Kidney (tissue), 14 donors: ENCODE measurements around the gene FASLG. TPM values are rescaled to one million over a fixed set of nuclear protein-coding genes. Genes with fewer than 3 reads are reported as not detected.
"Not testable (repeated sequence)": the region's sequence is repeated elsewhere in the genome, so short reads cannot be mapped to it uniquely, and the experiment has no call there.

Experiments
- DNase-seq, 5 donors: peaks; one replicate each; pipeline ENCODE4 v3.0.0-alpha.2; 2013 to 2020
- FAIRE-seq: peaks from 2 replicates; lab custom pipeline; 2012; peaks lifted over from hg19 to GRCh38; lab: Jason Lieb, UNC
- H3K27ac ChIP-seq, 2 donors: one replicate each; pipeline ENCODE4 v1.7.0; 2013; ENCODE audit warnings: low read depth in 2 of 2, low read length in 2 of 2, inconsistent platforms in 1 of 2
- H3K27me3 ChIP-seq: one replicate; pipeline ENCODE4 v1.7.1; 2013; ENCODE audit warnings: low read length, inconsistent platforms; ENCODE audit not compliant: control insufficient read depth, insufficient read depth
- H3K36me3 ChIP-seq, 3 donors: one replicate each; pipeline versions ENCODE4 v1.7.0 to v1.7.1; 2013; ENCODE audit warnings: low read length in 3 of 3, control low read depth in 1 of 3, inconsistent platforms in 1 of 3; ENCODE audit not compliant: insufficient read depth in 3 of 3, control insufficient read depth in 2 of 3
- H3K4me1 ChIP-seq, 3 donors: one replicate each; pipeline versions ENCODE4 v1.7.0 to v1.7.1; 2013; ENCODE audit warnings: low read length in 3 of 3, inconsistent platforms in 1 of 3, low read depth in 1 of 3; ENCODE audit not compliant: control insufficient read depth in 2 of 3, insufficient read depth in 2 of 3
- H3K4me3 ChIP-seq, 3 donors: one replicate each; pipeline versions ENCODE4 v1.7.0 to v1.8.1; 2013; ENCODE audit warnings: low read length in 3 of 3, control low read depth in 1 of 3, inconsistent platforms in 1 of 3
- H3K9ac ChIP-seq, 3 donors: one replicate each; pipeline versions ENCODE4 v1.7.0 to v1.7.1; 2013; ENCODE audit warnings: low read length in 3 of 3, control low read depth in 1 of 3, inconsistent platforms in 1 of 3
- H3K9me3 ChIP-seq, 3 donors: one replicate each; pipeline versions ENCODE4 v1.7.0 to v1.7.1; 2013; ENCODE audit warnings: low read length in 3 of 3, control low read depth in 1 of 3, inconsistent platforms in 1 of 3; ENCODE audit not compliant: control insufficient read depth in 2 of 3, insufficient read depth in 1 of 3
- CTCF ChIP-seq: IDR thresholded peaks from 3 replicates; pipeline ENCODE4 v1.5.1; 2012; ENCODE audit warnings: mild to moderate bottlenecking, moderate library complexity, borderline replicate concordance; ENCODE audit not compliant: insufficient read depth; ENCODE audit errors: extremely low read depth
- intact Hi-C: fragments of 100-400 bp; cut with DNase I; formaldehyde crosslinking; loops from one replicate; pipeline ENCODE4 v1.11.1; 2022
- polyA plus RNA-seq: library from polyadenylated mRNA; stranded (reverse); fragments of 350-450 nt; fragmentation: Illumina TruSeq; extraction: RNeasy Lipid Tissue Mini Kit (QIAGEN cat#74804); gene quantifications from one replicate; pipeline ENCODE4 v1.2.3, GENCODE V29; 2014; ENCODE audit warnings: low read depth, low replicate concordance; ENCODE audit not compliant: insufficient read depth
- total RNA-seq: library from RNA; stranded (reverse); fragmentation: NEBNext Ultra II Directional; extraction: Animal tissue kit (Norgen Biotek cat#: 25700); gene quantifications from one replicate; pipeline ENCODE4 v1.2.1, GENCODE V29; 2021
- donor health status: control.
- donor health status: control.
- donor health status: control.
- donor health status: control.
- donor health status: control.
- donor health status: DM: yes; HTN: yes; CAD: no.
- donor health status: Normal renal cell carcinoma (clear cell type).

The FASLG gene
- total and polyA plus RNA-seq, 2 donors from 2014 or later: 0.50 TPM; not detected in 1

- Histone ChIP-seq H3K9me3 (peaks cover 0 to 6% (median 3%) of the 10 kb centered on the region in 3 donors), H3K4me1 (no peaks in the 10 kb centered on the region), H3K27ac (no peak overlapping the region), H3K9ac (no peak overlapping the region), H3K27me3 (no peaks in the 10 kb centered on the region), H3K4me3 (no peak overlapping the region), H3K36me3 (peaks cover 0 to 8% (median 3%) of the 10 kb centered on the region in 3 donors)
- intact Hi-C loops: no loop called here
- no peak for TF ChIP-seq CTCF
- no peak for FAIRE-seq
- no peak for DNase-seq
Measured at GRCh38 chr1:172613294-172613693, 45.6 kb upstream of the FASLG start.

- Histone ChIP-seq H3K9me3 (peaks cover 0 to 13% (median 6%) of the 10 kb centered on the region in 3 donors), H3K9ac (no peak overlapping the region), H3K27me3 (no peaks in the 10 kb centered on the region), H3K4me1 (no peaks in the 10 kb centered on the region), H3K27ac (no peak overlapping the region), H3K36me3 (no peaks in the 10 kb centered on the region), H3K4me3 (no peak overlapping the region)
- intact Hi-C loops: no loop called here
- TF ChIP-seq CTCF: no peak
- FAIRE-seq: no peak
- DNase-seq: no peak
Measured at GRCh38 chr1:172616195-172616594, 42.7 kb upstream of the FASLG start.

GRCh38 chr1:172616636-172617035 lies 42.3 kb upstream of the FASLG start:
- no peak for TF ChIP-seq CTCF
- Histone ChIP-seq H3K27me3 (no peaks in the 10 kb centered on the region), H3K27ac (no peak overlapping the region), H3K9me3 (peaks cover 0 to 13% (median 6%) of the 10 kb centered on the region in 3 donors), H3K4me3 (no peak overlapping the region), H3K36me3 (no peaks in the 10 kb centered on the region), H3K4me1 (no peaks in the 10 kb centered on the region), H3K9ac (no peak overlapping the region)
- intact Hi-C loops: no loop called here
- FAIRE-seq (no peak), DNase-seq (no peak)

- FAIRE-seq, H3K4me3 ChIP-seq, H3K4me1 ChIP-seq, H3K36me3 ChIP-seq, H3K27me3 ChIP-seq, H3K9ac ChIP-seq, intact Hi-C loops, H3K27ac ChIP-seq, DNase-seq: not testable (repeated sequence)
- peaks cover 0 to 13% (median 4%) of the 10 kb centered on the region in 3 donors for H3K9me3 ChIP-seq
Measured at GRCh38 chr1:172620603-172621002, 38.3 kb upstream of the FASLG start.
